GM12891 (cell line): Measurements from ENCODE around the gene TYW1B.
"Not testable (repeated sequence)": the region's sequence is repeated elsewhere in the genome, so short reads cannot be mapped to it uniquely, and the experiment has no call there.

Experiments used
- DNase-seq: peaks from one replicate; pipeline ENCODE4 v3.0.0; 2011; ENCODE audit warnings: low spot score; ENCODE audit not compliant: insufficient read length
- FAIRE-seq: peaks from 2 replicates; lab custom pipeline; 2011; peaks lifted over from hg19 to GRCh38; lab: Jason Lieb, UNC
- PAX5 ChIP-seq: IDR thresholded peaks from 2 replicates; pipeline ENCODE4 v1.6.1; 2011; ENCODE audit warnings: low read length, moderate library complexity, mild to moderate bottlenecking; ENCODE audit not compliant: insufficient read depth, severe bottlenecking
- POLR2A ChIP-seq: IDR thresholded peaks from 2 replicates; pipeline ENCODE4 v1.6.1; 2011; ENCODE audit warnings: low read depth, low read length, control low read depth
- POLR2AphosphoS5 ChIP-seq: IDR thresholded peaks from 2 replicates; pipeline ENCODE4 v1.6.1; 2011; ENCODE audit warnings: low read depth, low read length, control low read depth
- POU2F2 ChIP-seq: IDR thresholded peaks from 2 replicates; pipeline ENCODE4 v1.6.1; 2011; ENCODE audit warnings: low read depth, mild to moderate bottlenecking, control low read depth, low read length, moderate library complexity
- SPI1 ChIP-seq: IDR thresholded peaks from 2 replicates; pipeline ENCODE4 v1.6.1; 2011; ENCODE audit warnings: low read depth, low read length, control low read depth
- TAF1 ChIP-seq: IDR thresholded peaks from 2 replicates; pipeline ENCODE4 v1.6.1; 2011; ENCODE audit warnings: low read depth, low read length, control low read depth

TYW1B gene

GRCh38 chr7:72674394-72674793 is 153.6 kb downstream of the TYW1B start:
- FAIRE-seq (no peak), DNase-seq (no peak)
- TF ChIP-seq SPI1, result no peak

- FAIRE-seq, DNase-seq: not testable (repeated sequence)
Measured at GRCh38 chr7:72670850-72671249, 157.2 kb downstream of the TYW1B start.

- FAIRE-seq, result peak; percentile 16
- not testable (repeated sequence) for DNase-seq
Measured at GRCh38 chr7:72668435-72668834, 159.6 kb downstream of the TYW1B start.

- DNase-seq, FAIRE-seq: not testable (repeated sequence)
Measured at GRCh38 chr7:72667049-72667448, 161.0 kb downstream of the TYW1B start.

- not testable (repeated sequence) for FAIRE-seq
Measured at GRCh38 chr7:72648574-72648973, 179.4 kb downstream of the TYW1B start.

GRCh38 chr7:72643708-72644107 is 184.3 kb downstream of the TYW1B start:
- not testable (repeated sequence) for DNase-seq, FAIRE-seq

More at GRCh38 chr7:72648574-72648973, 179.4 kb downstream of the TYW1B start:
- peak; percentile 5 for DNase-seq

GRCh38 chr7:72641485-72642248 is 186.3 kb downstream of the TYW1B start:
- FAIRE-seq, result peak; percentile 60

GRCh38 chr7:72640740-72641139 is 187.3 kb downstream of the TYW1B start:
- FAIRE-seq, result peak; percentile 45
- DNase-seq, result not testable (repeated sequence)

More at GRCh38 chr7:72641485-72642248, 186.3 kb downstream of the TYW1B start:
- DNase-seq, result not testable (repeated sequence)

- not testable (repeated sequence) for FAIRE-seq, DNase-seq
Measured at GRCh38 chr7:72635273-72635908, 192.6 kb downstream of the TYW1B start.

- DNase-seq, result not testable (repeated sequence)
- peak; percentile 48 for FAIRE-seq
Measured at GRCh38 chr7:72632765-72633292, 195.2 kb downstream of the TYW1B start.

- DNase-seq, FAIRE-seq: not testable (repeated sequence)
Measured at GRCh38 chr7:72628375-72628774, 199.6 kb downstream of the TYW1B start.

GRCh38 chr7:72626428-72627011 is 201.5 kb downstream of the TYW1B start:
- FAIRE-seq, result peak; percentile 86
- not testable (repeated sequence) for DNase-seq

- FAIRE-seq, result peak; percentile 76
Measured at GRCh38 chr7:72625721-72626423, 202.1 kb downstream of the TYW1B start.

GRCh38 chr7:72622532-72622931 is 205.5 kb downstream of the TYW1B start:
- no peak for TF ChIP-seq PAX5
- no peak for TF ChIP-seq POLR2AphosphoS5
- no peak for TF ChIP-seq POLR2A
- TF ChIP-seq TAF1, result no peak
- TF ChIP-seq POU2F2, result no peak
- no peak for TF ChIP-seq SPI1
- FAIRE-seq, result no peak
- DNase-seq, result no peak

More at GRCh38 chr7:72625721-72626423, 202.1 kb downstream of the TYW1B start:
- DNase-seq, result not testable (repeated sequence)

GRCh38 chr7:72621761-72622187 is 206.2 kb downstream of the TYW1B start:
- not testable (repeated sequence) for FAIRE-seq, DNase-seq

GRCh38 chr7:72620923-72621322 is 207.1 kb downstream of the TYW1B start:
- not testable (repeated sequence) for DNase-seq, FAIRE-seq

- not testable (repeated sequence) for FAIRE-seq
Measured at GRCh38 chr7:72618435-72619180, 209.4 kb downstream of the TYW1B start.

More at GRCh38 chr7:72618435-72619180, 209.4 kb downstream of the TYW1B start:
- DNase-seq, result not testable (repeated sequence)
